Stimulated activated memory B cell treated with anti-CD40 and anti-IgM and Interleukin-4, amounts not matched to agents 10 μg/mL and 1 μg/mL and 100 μg/mL, for 72 hours (primary cell): ENCODE data around the gene LIX1L.

Experiments
- ATAC-seq: fragments of 150-1000 bp; cut with Tn5 transposase; 2 replicates; pipeline ENCODE4 v1.10.0; 2021
- H3K27ac Mint-ChIP-seq: one replicate; pipeline ENCODE4 v1.8.0; 2022; ENCODE audit warnings: mild to moderate bottlenecking, mixed read lengths
- H3K27me3 Mint-ChIP-seq: one replicate; pipeline ENCODE4 v1.8.0; 2022; ENCODE audit warnings: mixed read lengths
- H3K36me3 Mint-ChIP-seq: one replicate; pipeline ENCODE4 v1.8.0; 2022; ENCODE audit warnings: mixed read lengths
- H3K4me1 Mint-ChIP-seq: one replicate; pipeline ENCODE4 v1.8.0; 2022; ENCODE audit warnings: mixed read lengths
- H3K4me3 Mint-ChIP-seq: one replicate; pipeline ENCODE4 v1.8.0; 2022; ENCODE audit warnings: mild to moderate bottlenecking, moderate library complexity, mixed read lengths
- H3K9me3 Mint-ChIP-seq: one replicate; pipeline ENCODE4 v1.8.0; 2022; ENCODE audit warnings: mixed read lengths

The LIX1L gene

GRCh38 chr1:145957443-145958319 lies at the start of gene LIX1L:
TSS of gene LIX1L (minus strand) at chr1:145958017. CDS start at chr1:145957927, 90 bp downstream.
- H3K27ac Mint-ChIP-seq, result peak within 1 kb of the TSS; percentile 81
- peak within 1 kb of the TSS; percentile 97 for H3K4me3 Mint-ChIP-seq
- H3K36me3 Mint-ChIP-seq, result no peaks in the 10 kb centered on the region
- H3K9me3 Mint-ChIP-seq, result no peaks in the 10 kb centered on the region
- H3K4me1 Mint-ChIP-seq, result peaks cover 77% of the 10 kb centered on the region
- no peaks in the 10 kb centered on the region for H3K27me3 Mint-ChIP-seq
- ATAC-seq, result peak; percentile 96

- no peak overlapping the region for H3K4me3 Mint-ChIP-seq
- no peaks in the 10 kb centered on the region for H3K36me3 Mint-ChIP-seq
- H3K27me3 Mint-ChIP-seq, result no peaks in the 10 kb centered on the region
- H3K4me1 Mint-ChIP-seq, result peaks cover 66% of the 10 kb centered on the region
- peak overlapping the region; percentile 96 for H3K27ac Mint-ChIP-seq
- no peaks in the 10 kb centered on the region for H3K9me3 Mint-ChIP-seq
- no peak for ATAC-seq
Observed at GRCh38 chr1:146001709-146002108, 43.9 kb upstream of the LIX1L start.

GRCh38 chr1:145999321-146000024 lies 41.7 kb upstream of the LIX1L start:
- Mint-ChIP-seq H3K9me3 (no peaks in the 10 kb centered on the region), H3K27me3 (no peaks in the 10 kb centered on the region), H3K4me3 (peak overlapping the region; percentile 2), H3K27ac (peak overlapping the region; percentile 96), H3K4me1 (peaks cover 48% of the 10 kb centered on the region), H3K36me3 (peaks cover 12% of the 10 kb centered on the region)
- ATAC-seq, result peak; percentile 2

- Mint-ChIP-seq H3K4me3 (peak overlapping the region; percentile 90), H3K9me3 (no peaks in the 10 kb centered on the region), H3K36me3 (peaks cover 29% of the 10 kb centered on the region), H3K27ac (peak overlapping the region; percentile 96), H3K4me1 (peaks cover 61% of the 10 kb centered on the region), H3K27me3 (no peaks in the 10 kb centered on the region)
- no peak for ATAC-seq
Observed at GRCh38 chr1:145997718-145998023, 39.9 kb upstream of the LIX1L start.

GRCh38 chr1:145997016-145997717 lies 39.4 kb upstream of the LIX1L start:
- peak; percentile 88 for ATAC-seq
- Mint-ChIP-seq H3K4me3 (peak overlapping the region; percentile 90), H3K27me3 (no peaks in the 10 kb centered on the region), H3K4me1 (peaks cover 67% of the 10 kb centered on the region), H3K9me3 (no peaks in the 10 kb centered on the region), H3K36me3 (peaks cover 34% of the 10 kb centered on the region), H3K27ac (peak overlapping the region; percentile 96)

- no peaks in the 10 kb centered on the region for H3K27me3 Mint-ChIP-seq
- ATAC-seq, result peak; percentile 94
- H3K9me3 Mint-ChIP-seq, result no peaks in the 10 kb centered on the region
- peaks cover 69% of the 10 kb centered on the region for H3K4me1 Mint-ChIP-seq
- H3K27ac Mint-ChIP-seq, result peak within 1 kb of the TSS; percentile 96
- H3K36me3 Mint-ChIP-seq, result peaks cover 35% of the 10 kb centered on the region
- H3K4me3 Mint-ChIP-seq, result peak within 1 kb of the TSS; percentile 90
Observed at GRCh38 chr1:145996433-145997015, 38.7 kb upstream of the LIX1L start, which contains the start of gene TXNIP. TSS of gene TXNIP (minus strand) at chr1:145996579. CDS start at chr1:145996266, 313 bp downstream.

GRCh38 chr1:145995964-145996432 lies 38.2 kb upstream of the LIX1L start:
- Mint-ChIP-seq H3K27me3 (no peaks in the 10 kb centered on the region), H3K9me3 (no peaks in the 10 kb centered on the region), H3K4me3 (peak overlapping the region; percentile 90), H3K4me1 (peaks cover 72% of the 10 kb centered on the region), H3K27ac (peak overlapping the region; percentile 96), H3K36me3 (peaks cover 35% of the 10 kb centered on the region)
- ATAC-seq, result no peak

- Mint-ChIP-seq H3K9me3 (no peaks in the 10 kb centered on the region), H3K4me3 (peak overlapping the region; percentile 90), H3K36me3 (peaks cover 35% of the 10 kb centered on the region)
Observed at GRCh38 chr1:145995148-145995881, 37.5 kb upstream of the LIX1L start.

GRCh38 chr1:145994391-145995120 lies 36.7 kb upstream of the LIX1L start:
- Mint-ChIP-seq H3K9me3 (no peaks in the 10 kb centered on the region), H3K36me3 (peaks cover 35% of the 10 kb centered on the region), H3K4me1 (peaks cover 75% of the 10 kb centered on the region), H3K27ac (peak overlapping the region; percentile 96), H3K27me3 (no peaks in the 10 kb centered on the region), H3K4me3 (peak overlapping the region; percentile 90)
- no peak for ATAC-seq

More at GRCh38 chr1:145995148-145995881, 37.5 kb upstream of the LIX1L start:
- Mint-ChIP-seq H3K4me1 (peaks cover 78% of the 10 kb centered on the region), H3K27ac (peak overlapping the region; percentile 96), H3K27me3 (no peaks in the 10 kb centered on the region)
- no peak for ATAC-seq

GRCh38 chr1:145993618-145994390 lies 36.0 kb upstream of the LIX1L start:
- Mint-ChIP-seq H3K9me3 (no peaks in the 10 kb centered on the region), H3K4me1 (peaks cover 71% of the 10 kb centered on the region), H3K36me3 (peaks cover 35% of the 10 kb centered on the region), H3K27ac (peak overlapping the region; percentile 96), H3K4me3 (peak overlapping the region; percentile 90), H3K27me3 (no peaks in the 10 kb centered on the region)
- no peak for ATAC-seq

GRCh38 chr1:145992958-145993617 lies 35.3 kb upstream of the LIX1L start:
- H3K4me1 Mint-ChIP-seq, result peaks cover 71% of the 10 kb centered on the region
- ATAC-seq, result no peak
- no peaks in the 10 kb centered on the region for H3K9me3 Mint-ChIP-seq
- H3K36me3 Mint-ChIP-seq, result peaks cover 35% of the 10 kb centered on the region
- H3K27me3 Mint-ChIP-seq, result no peaks in the 10 kb centered on the region
- peak overlapping the region; percentile 90 for H3K4me3 Mint-ChIP-seq
- peak overlapping the region; percentile 96 for H3K27ac Mint-ChIP-seq

GRCh38 chr1:145992502-145992936 lies 34.7 kb upstream of the LIX1L start:
- peak overlapping the region; percentile 67 for H3K27ac Mint-ChIP-seq
- H3K4me1 Mint-ChIP-seq, result peaks cover 71% of the 10 kb centered on the region
- no peak for ATAC-seq
- peaks cover 35% of the 10 kb centered on the region for H3K36me3 Mint-ChIP-seq
- no peaks in the 10 kb centered on the region for H3K9me3 Mint-ChIP-seq
- no peaks in the 10 kb centered on the region for H3K27me3 Mint-ChIP-seq
- H3K4me3 Mint-ChIP-seq, result peak overlapping the region; percentile 49
